Left hindlimb (tissue), 1 donor: ENCODE measurements around the gene FAM161A.

ENCODE experiments used
- DNase-seq: peaks from one replicate; pipeline ENCODE4 v3.0.0-alpha.2; 2018

Gene FAM161A

DNA sequence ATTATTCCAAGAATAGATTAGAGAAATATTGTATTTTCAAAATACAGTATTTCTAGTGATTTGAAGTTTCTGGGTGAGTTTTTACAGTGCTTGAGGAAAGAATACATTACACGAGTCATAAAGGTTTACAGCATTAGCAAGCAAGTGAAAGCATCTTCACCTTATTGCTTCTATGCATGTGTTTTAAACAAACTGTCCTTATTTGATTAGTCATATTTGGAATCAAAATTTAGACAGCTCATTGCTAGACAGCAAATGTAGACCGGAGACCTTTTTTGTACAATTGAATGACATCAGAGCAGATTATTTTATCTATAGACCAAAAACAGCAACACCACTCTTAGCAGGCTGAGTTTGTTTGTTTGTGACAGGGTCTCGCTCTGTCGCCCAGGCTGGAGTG is 69.2 kb downstream of the FAM161A start:
- DNase-seq = no peak

GRCh38 chr2:61775956-61776570 is 77.8 kb downstream of the FAM161A start:
- DNase-seq = no peak
